GM23338 (cell line): Measurements from ENCODE around the gene GRID2.

Experiments
- CREB1 ChIP-seq: fragments of 250-450 bp; sonication (Bioruptor Pico); IDR thresholded peaks from 2 replicates; pipeline ENCODE4 v1.5.0; 2020; ENCODE audit warnings: low read depth, mild to moderate bottlenecking, moderate library complexity
- CTCF ChIP-seq, 2 experiments: fragments of 200-600 bp in 1 of 2; sonication (generic) in 1 of 2; conservative IDR thresholded peaks; 2 replicates each; pipeline versions ENCODE4 v1.5.1 to v1.6.1; 2016 to 2017; ENCODE audit warnings: antibody characterized with exemption in 2 of 2, low read depth in 2 of 2, mild to moderate bottlenecking in 2 of 2, moderate library complexity in 1 of 2
- ETS1 ChIP-seq: IDR thresholded peaks from 2 replicates; pipeline ENCODE4 v1.6.1; 2016; ENCODE audit warnings: antibody characterized with exemption
- EZH2 ChIP-seq: fragments of 200-600 bp; sonication (generic); IDR thresholded peaks from one replicate; pipeline ENCODE4 v1.8.0; 2017; ENCODE audit warnings: antibody characterized with exemption, mild to moderate bottlenecking, low read depth; ENCODE audit not compliant: unreplicated experiment
- EZH2phosphoT487 ChIP-seq: fragments of 200-600 bp; sonication (generic); IDR thresholded peaks from one replicate; pipeline ENCODE4 v1.8.1; 2018; ENCODE audit warnings: antibody characterized with exemption; ENCODE audit not compliant: unreplicated experiment
- JUNB ChIP-seq: IDR thresholded peaks from one replicate; pipeline ENCODE4 v1.6.1; 2016; ENCODE audit warnings: antibody characterized with exemption; ENCODE audit not compliant: unreplicated experiment
- NANOG ChIP-seq: IDR thresholded peaks from 2 replicates; pipeline ENCODE4 v1.6.1; 2016; ENCODE audit warnings: antibody characterized with exemption, borderline replicate concordance
- POLR2AphosphoS5 ChIP-seq: IDR thresholded peaks from 2 replicates; pipeline ENCODE4 v1.6.1; 2016; ENCODE audit warnings: antibody characterized with exemption, low read depth
- REST ChIP-seq: IDR thresholded peaks from one replicate; pipeline ENCODE4 v1.6.1; 2018; ENCODE audit warnings: antibody characterized with exemption; ENCODE audit not compliant: unreplicated experiment
- STAT1 ChIP-seq: IDR thresholded peaks from one replicate; pipeline ENCODE4 v1.6.1; 2016; ENCODE audit warnings: antibody characterized with exemption; ENCODE audit not compliant: unreplicated experiment
- ZNF114 ChIP-seq: fragments of 250-450 bp; sonication (Bioruptor Pico); IDR thresholded peaks from 2 replicates; pipeline ENCODE4 v1.5.0; 2020; ENCODE audit warnings: mild to moderate bottlenecking, moderate library complexity
- ZNF331 ChIP-seq: fragments of 250-450 bp; sonication (Bioruptor Pico); IDR thresholded peaks from 2 replicates; pipeline ENCODE4 v1.5.0; 2020; ENCODE audit warnings: low read depth, mild to moderate bottlenecking, moderate library complexity
- ZNF462 ChIP-seq: fragments of 250-450 bp; sonication (Bioruptor Pico); IDR thresholded peaks from 2 replicates; pipeline ENCODE4 v1.5.0; 2020; ENCODE audit warnings: mild to moderate bottlenecking, moderate library complexity

GRCh38 chr4:93617606-93618005 is 1313.8 kb downstream of the GRID2 start:
- no peak for TF ChIP-seq CTCF (conservative IDR thresholded peaks at IDR 0.05; ENCODE audit: low read depth in 2 of 2)
- no peak for TF ChIP-seq STAT1
- TF ChIP-seq EZH2, result no peak
- no peak for TF ChIP-seq POLR2AphosphoS5
- no peak for TF ChIP-seq JUNB
- TF ChIP-seq CREB1 (CRISPR knock-in tag), result no peak
- no peak for TF ChIP-seq REST
- TF ChIP-seq ETS1, result no peak
- TF ChIP-seq EZH2phosphoT487, result no peak
- TF ChIP-seq ZNF114, result no peak
- TF ChIP-seq ZNF331 (CRISPR knock-in tag), result no peak
- TF ChIP-seq NANOG, result no peak
- no peak for TF ChIP-seq ZNF462 (CRISPR knock-in tag)
